MV-4-11 (cell line): ENCODE data around the gene OR1J4.
"Not testable (repeated sequence)": the region's sequence is repeated elsewhere in the genome, so short reads cannot be mapped to it uniquely, and the experiment has no call there.

Experiments
- DNase-seq: peaks from one replicate; lab custom pipeline; 2025; lab: John Stamatoyannopoulos, UW

Gene OR1J4

GRCh38 chr9:122518841-122519240 lies at the start of gene OR1J4:
Gene OR1J4, plus strand, starts transcription at chr9:122519141. Its CDS starts 0 bp downstream, at chr9:122519141.
- no peak for DNase-seq

GRCh38 chr9:122474561-122474960 lies 44.4 kb upstream of the OR1J4 start:
- no peak for DNase-seq

GRCh38 chr9:122475717-122476116 lies 43.2 kb upstream of the OR1J4 start:
- no peak for DNase-seq

- DNase-seq = no peak
Observed at GRCh38 chr9:122477346-122477745, 41.6 kb upstream of the OR1J4 start.

GRCh38 chr9:122477826-122478225 lies 41.1 kb upstream of the OR1J4 start, which contains the start of gene OR1J1:
Gene OR1J1, minus strand, starts transcription at chr9:122477926. Its CDS starts 0 bp downstream, at chr9:122477926.
- DNase-seq = no peak

- DNase-seq = no peak
Observed at GRCh38 chr9:122479062-122479461, 39.9 kb upstream of the OR1J4 start.

GRCh38 chr9:122498883-122499288 lies 20.1 kb upstream of the OR1J4 start:
- peak; percentile 34 for DNase-seq

GRCh38 chr9:122506964-122507363 lies 12.0 kb upstream of the OR1J4 start:
- no peak for DNase-seq

GRCh38 chr9:122510502-122510901 lies 8.4 kb upstream of the OR1J4 start, which contains the start of gene OR1J2:
Gene OR1J2, plus strand, starts transcription at chr9:122510802. Its CDS starts 0 bp downstream, at chr9:122510802.
- no peak for DNase-seq

- DNase-seq = no peak
Observed at GRCh38 chr9:122518226-122518625, 715 bp upstream of the OR1J4 start.

GRCh38 chr9:122519376-122519775 lies 435 bp downstream of the OR1J4 start:
- DNase-seq = no peak

- DNase-seq = no peak
Observed at GRCh38 chr9:122526602-122527001, 7.7 kb downstream of the OR1J4 start.

GRCh38 chr9:122527193-122527592 lies 8.3 kb downstream of the OR1J4 start, which contains the start of gene OR1N1:
Gene OR1N1, minus strand, starts transcription at chr9:122527293. Its CDS starts 0 bp downstream, at chr9:122527293.
- no peak for DNase-seq

GRCh38 chr9:122531157-122531556 lies 12.2 kb downstream of the OR1J4 start:
- DNase-seq = not testable (repeated sequence)

- no peak for DNase-seq
Observed at GRCh38 chr9:122536134-122536533, 17.2 kb downstream of the OR1J4 start.

- not testable (repeated sequence) for DNase-seq
Observed at GRCh38 chr9:122537066-122537465, 18.1 kb downstream of the OR1J4 start.

GRCh38 chr9:122538757-122539156 lies 19.8 kb downstream of the OR1J4 start:
- DNase-seq = no peak

- no peak for DNase-seq
Observed at GRCh38 chr9:122546196-122546595, 27.3 kb downstream of the OR1J4 start.

GRCh38 chr9:122551371-122551770 lies 32.4 kb downstream of the OR1J4 start:
- no peak for DNase-seq

GRCh38 chr9:122552812-122553211 lies 33.9 kb downstream of the OR1J4 start, which contains the start of gene OR1N2:
Gene OR1N2, plus strand, starts transcription at chr9:122553112. Its CDS starts 100 bp downstream, at chr9:122553212.
- no peak for DNase-seq

- DNase-seq = no peak
Observed at GRCh38 chr9:122561446-122561845, 42.5 kb downstream of the OR1J4 start.

GRCh38 chr9:122562134-122562760 lies 43.3 kb downstream of the OR1J4 start:
- no peak for DNase-seq

GRCh38 chr9:122567901-122568300 lies 49.0 kb downstream of the OR1J4 start:
- no peak for DNase-seq
